Renal cortex interstitium (tissue), 15 donors: ENCODE data around the gene ODAPH. TPM values are rescaled to one million over a fixed set of nuclear protein-coding genes. Genes with fewer than 3 reads are reported as not detected.
A peak's percentile ranks its signal among the peaks of the same experiment; 100 is the strongest.
"Not testable (repeated sequence)": the region's sequence is repeated elsewhere in the genome, so short reads cannot be mapped to it uniquely, and the experiment has no call there.

Experiments
- DNase-seq, 11 donors: peaks; one replicate each; pipeline ENCODE4 v3.0.0-alpha.2; 2013; ENCODE audit warnings: low read depth in 9 of 11, low spot score in 4 of 11; ENCODE audit errors: extremely low read depth in 1 of 11
- long read RNA-seq, 16 experiments: transcript quantifications; one replicate each; lab custom pipeline, GENCODE V29; 2026
- polyA plus RNA-seq, 3 donors: library from polyadenylated mRNA; unstranded; fragments of 120-200 nt; gene quantifications; one replicate each; pipeline ENCODE4 v1.2.1, GENCODE V29; 2013; ENCODE audit not compliant: insufficient read length in 3 of 3

The ODAPH gene, protein sequence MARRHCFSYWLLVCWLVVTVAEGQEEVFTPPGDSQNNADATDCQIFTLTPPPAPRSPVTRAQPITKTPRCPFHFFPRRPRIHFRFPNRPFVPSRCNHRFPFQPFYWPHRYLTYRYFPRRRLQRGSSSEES
- polyA plus RNA-seq, result under 1 TPM in 2 of 3 donors, not detected in 1; 0.16 to 0.29 TPM
- long read RNA-seq, donor 1, partial matches to known transcripts, result 0 of 12 reads
- long read RNA-seq, donor 1, other reads (novel, unspliced or antisense), result 12 of 12 reads
- long read RNA-seq, donor 2, result 0 reads
- long read RNA-seq, donor 3, result 0 reads
- long read RNA-seq, donor 4, result 0 reads
- long read RNA-seq, donor 5, result 0 reads
- long read RNA-seq, donor 6, result 0 reads
- long read RNA-seq, donor 7, result 0 reads
- long read RNA-seq, donor 8, result 0 reads
- long read RNA-seq, donor 9, result 0 reads
- long read RNA-seq, donor 10, result 0 reads
- long read RNA-seq, donor 11, result 0 reads
- long read RNA-seq, donor 12, result 0 reads
- long read RNA-seq, donor 13, result 0 reads
- long read RNA-seq, donor 14, result 0 reads
- long read RNA-seq, donor 15, result 0 reads
- long read RNA-seq, donor 16, result 0 reads

DNA sequence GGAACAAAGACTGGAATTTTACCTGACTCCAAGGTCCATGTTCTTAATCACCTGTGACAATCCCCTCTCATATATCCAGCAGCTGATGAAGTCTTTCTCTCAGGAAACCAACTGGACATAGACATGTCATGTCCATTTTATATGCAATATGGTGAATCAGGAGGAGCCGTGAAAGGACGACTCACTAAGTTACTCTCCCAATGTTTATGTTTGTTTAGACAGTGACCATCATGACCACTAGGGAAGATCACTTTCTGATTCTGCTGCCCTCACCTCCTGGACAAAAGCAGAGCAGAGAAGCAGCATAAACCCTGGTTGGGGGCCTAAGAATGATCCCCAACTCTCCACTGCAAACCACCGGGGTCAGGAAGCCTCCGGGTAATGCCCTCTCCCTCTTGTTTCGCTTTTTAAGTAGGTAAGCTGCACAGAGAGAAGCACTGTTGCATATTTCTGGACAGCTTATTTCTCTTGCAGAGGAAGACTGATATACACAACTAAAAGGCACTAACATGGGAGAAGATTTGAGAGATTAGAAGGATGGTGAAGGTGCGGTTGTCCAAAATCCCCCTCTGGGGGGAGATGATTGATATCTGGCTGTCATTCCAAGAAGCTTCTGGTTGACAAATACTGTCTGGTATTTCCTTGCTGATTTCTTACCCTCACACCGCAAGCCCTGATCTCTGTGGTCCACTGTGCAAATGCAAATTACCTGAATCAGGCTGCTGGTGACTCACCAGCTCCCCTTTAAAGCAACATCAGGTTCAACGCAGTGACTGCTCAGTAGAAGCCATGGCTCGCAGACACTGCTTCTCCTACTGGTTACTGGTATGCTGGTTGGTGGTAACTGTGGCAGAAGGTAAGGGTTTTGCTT, at the start of gene ODAPH:
Gene ODAPH, plus strand, starts transcription at position 773 of the 871 bp plus-strand sequence. Its CDS starts 17 bp downstream, at position 790.
- DNase-seq, result no peak

DNA sequence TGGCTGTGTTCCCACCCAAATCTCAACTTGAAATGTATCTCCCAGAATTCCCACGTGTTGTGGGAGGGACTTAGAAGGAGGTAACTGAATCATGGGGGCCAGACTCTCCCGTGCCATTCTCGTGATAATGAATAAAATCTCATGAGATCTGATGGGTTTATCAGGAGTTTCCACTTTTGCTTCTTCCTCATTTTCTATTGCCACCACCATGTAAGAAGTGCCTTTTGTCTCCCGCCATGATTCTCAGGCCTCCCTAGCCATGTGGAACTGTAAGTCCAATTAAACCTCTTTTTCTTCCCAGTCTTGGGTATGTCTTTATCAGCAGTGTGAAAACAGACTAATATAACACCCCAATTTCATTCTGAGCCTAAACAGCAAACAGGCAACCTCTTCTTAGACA, 46.3 kb upstream of the ODAPH start:
- DNase-seq, result not testable (repeated sequence)

DNA sequence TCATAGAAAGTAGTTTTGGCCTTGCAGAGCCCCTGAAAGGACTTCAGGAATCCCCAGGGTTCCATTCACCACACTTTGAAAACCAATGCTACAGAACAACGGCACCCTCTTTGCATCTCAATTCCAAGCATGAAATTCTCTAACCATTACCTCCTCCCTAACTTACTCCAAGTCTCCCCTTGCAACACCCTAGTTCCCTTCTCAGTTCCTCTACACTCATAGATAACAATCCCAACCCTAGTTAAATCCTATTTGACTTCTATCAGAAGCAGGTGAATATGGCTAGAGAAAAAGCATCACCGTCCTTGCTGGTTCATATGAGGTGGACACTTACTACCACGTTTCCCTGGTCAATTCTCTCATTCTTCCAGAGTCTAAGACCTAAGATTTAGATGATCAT, 44.0 kb upstream of the ODAPH start:
- DNase-seq, result no peak

DNA sequence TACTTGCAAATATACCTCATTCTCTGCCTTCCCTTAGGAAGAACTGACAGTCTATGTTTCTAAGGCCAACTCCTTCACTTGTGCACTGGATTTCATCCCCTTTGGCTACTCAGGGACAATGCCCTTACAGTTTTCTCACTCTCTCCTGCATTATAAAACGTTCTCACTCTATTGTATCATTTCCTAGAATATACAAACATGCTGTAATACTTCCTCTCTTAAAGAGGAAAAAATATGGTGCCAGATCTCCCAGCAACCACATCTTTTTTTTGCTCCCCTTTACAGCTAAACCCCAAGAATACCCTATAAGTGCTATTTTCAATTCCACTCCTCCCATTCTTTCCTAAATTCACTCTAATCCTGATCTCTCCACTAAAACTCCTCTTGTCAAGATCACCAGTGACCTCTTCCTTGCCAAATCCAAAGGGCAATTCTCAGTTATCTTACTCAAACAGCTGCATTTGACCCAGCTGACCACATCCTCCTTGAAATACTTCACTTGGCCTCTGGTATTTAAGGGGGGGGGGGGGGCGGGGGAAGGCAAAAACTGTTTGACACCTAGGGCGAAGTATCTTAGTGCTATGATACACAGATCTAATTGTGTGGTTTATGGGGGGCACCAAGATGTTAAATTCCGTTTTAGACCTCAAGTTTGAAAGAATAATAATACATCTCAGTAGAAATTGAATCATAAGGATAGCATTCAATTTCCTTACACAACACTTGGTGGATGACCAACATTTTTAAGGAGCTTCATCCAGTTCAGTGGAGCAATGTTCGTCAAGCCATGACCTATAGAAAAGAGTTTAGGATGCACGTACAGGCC, 43.3 kb upstream of the ODAPH start:
- peak in 1 of 11 donors; percentile 7 for DNase-seq

DNA sequence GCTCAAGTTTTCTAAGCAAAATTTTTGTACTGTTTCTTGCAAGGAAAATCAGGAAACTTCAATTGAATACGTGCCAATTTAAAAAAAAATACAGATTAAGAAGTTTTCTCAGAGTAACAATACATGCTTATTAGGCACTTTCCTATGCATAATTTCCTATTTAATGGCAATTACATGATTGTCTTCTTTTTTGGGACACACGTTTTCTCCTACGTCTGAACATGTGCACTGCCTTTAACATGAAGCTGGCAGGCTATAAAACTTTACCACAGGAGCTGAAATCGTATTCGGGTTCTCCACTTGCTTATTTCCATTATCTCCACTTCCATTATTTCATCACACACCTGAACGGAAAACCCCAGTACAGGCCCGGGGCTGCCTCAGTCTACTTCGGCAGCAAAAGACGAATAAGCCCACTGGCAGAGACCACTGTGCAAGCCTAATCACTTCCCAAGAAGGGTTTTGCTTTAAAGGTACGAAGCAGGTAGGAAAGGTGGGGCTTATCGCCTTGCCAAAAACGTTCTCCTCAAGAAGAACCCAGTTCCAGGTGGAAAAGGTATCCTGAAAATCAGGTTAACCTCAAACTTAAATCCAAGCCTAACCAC, 42.2 kb upstream of the ODAPH start:
- DNase-seq, result no peak

DNA sequence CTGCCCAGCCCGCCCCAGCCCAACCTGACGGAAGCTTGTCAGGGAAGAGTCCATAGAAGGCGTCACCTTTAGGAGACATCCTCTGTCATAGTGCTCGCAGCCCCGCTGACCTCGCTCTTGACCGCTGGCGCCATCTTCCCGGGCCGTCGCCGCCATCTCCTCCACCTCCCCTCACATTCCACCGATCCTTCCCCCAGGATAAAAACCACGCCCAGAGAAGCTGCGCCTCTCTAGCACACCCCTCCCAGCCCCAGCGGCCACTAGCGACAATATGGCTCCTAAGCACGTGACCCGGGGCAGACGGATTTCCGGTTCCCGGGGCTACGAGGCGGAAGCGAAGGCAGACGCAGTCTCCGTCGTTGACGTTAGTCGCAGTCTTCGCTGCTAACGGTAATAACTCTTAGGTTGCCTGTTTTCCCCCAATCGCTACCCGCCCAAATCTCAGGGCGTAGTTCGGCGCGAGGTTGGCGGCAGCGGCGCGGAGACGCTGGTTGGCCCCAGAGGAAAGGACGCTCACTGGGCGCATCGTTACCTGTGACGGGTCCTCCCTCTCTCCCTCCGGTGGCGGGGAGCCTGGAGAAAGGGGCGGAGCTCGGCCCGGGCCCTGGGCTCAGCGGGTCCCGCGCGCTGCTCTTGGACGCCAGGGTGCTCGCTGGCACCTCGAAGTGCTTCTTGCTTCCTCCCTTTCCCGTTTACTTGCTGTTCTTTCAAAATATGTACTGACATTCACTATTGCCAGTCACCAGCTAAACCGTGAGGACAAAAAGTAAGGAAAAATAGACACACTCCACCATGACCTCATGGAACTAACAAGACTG, 41.5 kb upstream of the ODAPH start, which contains the start of the genes RCHY1 and THAP6:
Gene RCHY1, minus strand, starts transcription at position 273 of the 818 bp plus-strand sequence. Its CDS starts 117 bp downstream, at position 156.
Gene THAP6, plus strand, starts transcription at position 343 of the 818 bp plus-strand sequence. CDS start 980 bp downstream, outside the sequence.
- DNase-seq, result peak; percentile 89 to 97 (median 94)

DNA sequence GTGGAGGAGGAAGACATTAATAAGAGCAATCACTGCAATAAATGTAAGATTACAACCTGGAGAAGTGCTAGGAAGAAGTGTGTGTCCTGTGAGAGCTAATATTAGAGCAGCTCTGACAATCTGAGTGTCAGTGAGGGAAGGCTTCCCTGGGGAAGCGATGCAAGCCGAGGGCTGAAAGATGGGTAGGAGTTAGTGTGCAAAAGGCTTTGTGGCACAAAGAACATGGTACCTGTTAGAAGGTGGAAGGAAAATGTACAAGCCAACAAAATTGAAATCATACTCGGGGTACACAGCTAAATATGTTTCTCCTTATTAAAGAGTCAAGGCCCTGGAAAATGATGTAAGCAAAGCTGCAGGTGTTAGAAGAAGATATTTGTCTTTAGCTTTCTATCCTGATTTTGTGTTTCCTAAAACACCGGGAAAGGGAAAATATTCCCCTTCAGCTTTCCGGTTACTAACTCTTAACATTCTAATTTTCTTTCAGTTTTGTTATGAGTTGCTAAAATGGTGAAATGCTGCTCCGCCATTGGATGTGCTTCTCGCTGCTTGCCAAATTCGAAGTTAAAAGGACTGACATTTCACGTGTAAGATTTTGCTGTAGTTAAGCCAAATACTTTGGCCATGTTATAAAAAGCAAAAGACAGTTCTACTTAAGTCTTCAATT, 40.8 kb upstream of the ODAPH start:
- no peak for DNase-seq

DNA sequence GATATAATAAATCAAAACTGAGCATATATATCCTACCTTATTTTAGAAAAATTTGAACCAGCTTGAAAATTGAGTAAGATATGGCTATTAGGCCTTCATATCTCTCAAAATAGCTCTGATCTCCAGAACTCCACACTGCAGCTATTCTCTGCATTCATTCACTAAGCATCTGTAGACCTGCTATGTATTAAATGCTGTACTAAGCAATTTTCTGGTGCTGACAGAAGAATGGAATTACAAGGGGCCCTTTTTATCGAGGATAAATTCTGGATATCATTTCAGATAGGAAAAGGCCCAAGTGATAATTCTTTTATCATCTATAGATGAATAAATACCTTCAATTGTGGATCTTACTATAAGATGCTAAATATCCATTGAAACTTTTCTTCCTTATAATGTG, 39.7 kb upstream of the ODAPH start:
- no peak for DNase-seq

DNA sequence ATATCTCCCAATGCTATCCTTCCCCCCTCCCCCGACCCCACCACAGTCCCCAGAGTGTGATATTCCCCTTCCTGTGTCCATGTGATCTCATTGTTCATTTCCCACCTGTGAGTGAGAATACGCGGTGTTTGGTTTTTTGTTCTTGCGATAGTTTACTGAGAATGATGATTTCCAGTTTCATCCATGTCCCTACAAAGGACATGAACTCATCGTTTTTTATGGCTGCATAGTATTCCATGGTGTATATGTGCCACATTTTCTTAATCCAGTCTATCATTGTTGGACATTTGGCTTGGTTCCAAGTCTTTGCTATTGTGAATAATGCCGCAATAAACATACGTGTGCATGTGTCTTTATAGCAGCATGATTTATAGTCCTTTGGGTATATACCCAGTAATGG, 36.4 kb upstream of the ODAPH start:
- DNase-seq, result not testable (repeated sequence)

DNA sequence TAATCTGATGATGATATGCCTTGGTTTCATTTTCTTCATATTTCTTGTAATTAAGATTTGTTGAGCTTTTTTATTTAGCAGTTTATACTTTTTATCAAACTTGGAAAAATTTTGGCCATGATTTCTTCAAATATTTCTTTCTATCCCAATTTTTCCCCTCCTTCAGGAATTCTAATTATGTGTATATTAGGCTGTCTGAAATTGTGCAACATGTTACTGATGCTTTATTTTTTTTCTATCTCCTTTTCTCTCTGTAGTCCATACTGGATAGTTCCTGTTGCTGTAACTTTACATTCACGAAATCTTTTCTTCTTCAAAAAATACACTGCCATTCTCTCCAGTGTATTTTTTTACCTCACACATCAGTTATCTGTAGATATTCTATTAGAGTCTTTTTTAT, 30.8 kb upstream of the ODAPH start:
- DNase-seq, result no peak

DNA sequence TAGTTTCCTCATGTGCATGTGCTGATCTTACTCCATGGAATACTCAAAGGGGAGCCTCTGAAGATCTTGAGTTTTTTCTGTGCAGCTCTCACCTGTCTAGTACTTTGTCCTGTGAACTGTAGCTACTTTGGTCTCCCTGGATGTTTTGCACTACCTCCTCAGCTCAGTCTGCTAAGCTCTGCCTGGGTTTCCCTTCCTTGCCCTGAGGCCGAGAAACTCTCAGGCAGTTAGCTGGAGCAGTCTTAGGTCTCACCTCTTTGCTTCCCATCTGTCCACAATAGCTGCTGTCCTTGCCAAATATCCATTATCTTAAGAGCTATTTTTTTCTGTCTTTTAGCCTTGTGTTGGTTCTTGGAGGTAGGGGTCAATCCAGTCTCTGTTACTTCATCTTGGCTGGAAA, 30.0 kb upstream of the ODAPH start:
- no peak for DNase-seq

DNA sequence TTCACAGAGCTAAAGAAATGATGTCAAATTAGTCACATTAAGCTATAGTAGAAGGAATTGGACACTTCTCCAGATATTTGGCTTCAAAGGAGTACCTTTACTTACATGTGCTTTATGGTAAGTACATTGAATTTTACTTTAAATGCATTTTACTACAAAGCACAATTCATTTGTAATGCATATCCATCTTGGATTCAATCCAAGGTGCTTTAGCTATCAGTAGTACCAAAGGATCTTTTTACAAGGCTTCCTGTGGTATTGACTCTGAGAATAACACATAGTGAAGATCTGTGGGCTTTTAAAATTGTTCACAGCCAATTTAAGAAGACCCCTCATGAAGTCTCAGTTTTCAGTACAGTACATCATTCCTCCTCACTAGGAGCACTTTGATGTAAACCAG, 28.4 kb upstream of the ODAPH start:
- no peak for DNase-seq

DNA sequence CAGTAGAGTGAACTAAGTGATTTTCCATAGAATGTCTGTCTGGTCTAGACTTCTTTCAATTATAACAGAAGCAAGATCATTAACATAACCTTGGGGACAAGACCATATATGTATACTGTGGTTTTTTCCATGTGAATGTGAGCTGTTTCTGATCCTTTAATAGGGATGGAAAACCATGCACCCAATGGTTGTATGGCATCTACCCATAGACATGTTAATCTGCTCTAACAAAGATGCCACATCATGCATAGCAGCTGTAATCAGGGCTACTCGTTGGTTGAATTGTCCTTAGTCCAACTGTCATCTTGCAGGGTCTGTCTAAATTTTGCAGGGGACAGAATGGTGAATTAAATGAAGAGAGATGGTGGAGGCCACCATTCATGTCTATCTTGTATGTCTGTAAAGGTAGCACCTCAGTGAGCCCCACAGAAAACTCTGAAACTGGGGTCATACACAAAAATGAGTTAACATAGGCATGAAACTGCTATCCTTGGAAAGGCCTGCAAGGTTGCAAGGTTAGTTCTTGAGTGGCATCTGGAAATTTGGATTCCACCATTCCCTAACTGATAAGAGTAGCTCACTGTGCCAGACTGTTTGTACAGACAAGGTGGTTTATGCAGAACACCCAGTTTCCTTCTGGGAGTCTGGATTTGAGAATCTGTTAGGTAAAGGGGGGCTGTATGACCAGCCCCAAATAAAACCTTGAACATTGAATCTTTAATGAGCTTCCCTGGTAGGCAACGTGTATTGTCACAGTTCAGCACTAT, 25.1 kb upstream of the ODAPH start:
- no peak for DNase-seq

DNA sequence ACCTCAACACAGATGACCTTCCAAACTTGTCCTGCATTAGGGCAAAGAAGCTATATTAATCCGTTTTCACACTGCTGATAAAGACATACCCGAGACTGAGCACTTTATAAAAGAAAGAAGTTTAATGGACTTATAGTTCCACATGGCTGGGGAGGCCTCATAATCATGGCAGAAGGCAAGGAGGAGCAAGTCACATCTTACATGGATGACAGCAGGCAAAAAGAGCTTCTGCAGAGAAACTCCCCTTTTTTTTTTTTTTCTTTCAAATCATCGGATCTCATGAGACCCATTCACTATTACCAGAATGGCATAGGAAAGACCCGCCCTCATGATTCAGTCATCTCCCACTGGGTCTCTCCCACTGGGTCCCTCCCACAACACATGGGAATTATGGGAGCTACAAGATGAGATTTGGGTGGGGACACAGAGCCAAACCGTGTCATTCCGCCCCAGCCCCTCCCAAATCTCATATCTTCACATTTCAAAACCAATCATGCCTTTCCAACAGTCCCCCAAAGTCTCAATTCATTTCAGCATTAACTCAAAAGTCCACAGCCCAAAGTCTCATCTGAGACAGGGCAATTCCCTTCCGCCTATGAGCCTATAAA, 24.2 kb upstream of the ODAPH start:
- DNase-seq, result not testable (repeated sequence)

DNA sequence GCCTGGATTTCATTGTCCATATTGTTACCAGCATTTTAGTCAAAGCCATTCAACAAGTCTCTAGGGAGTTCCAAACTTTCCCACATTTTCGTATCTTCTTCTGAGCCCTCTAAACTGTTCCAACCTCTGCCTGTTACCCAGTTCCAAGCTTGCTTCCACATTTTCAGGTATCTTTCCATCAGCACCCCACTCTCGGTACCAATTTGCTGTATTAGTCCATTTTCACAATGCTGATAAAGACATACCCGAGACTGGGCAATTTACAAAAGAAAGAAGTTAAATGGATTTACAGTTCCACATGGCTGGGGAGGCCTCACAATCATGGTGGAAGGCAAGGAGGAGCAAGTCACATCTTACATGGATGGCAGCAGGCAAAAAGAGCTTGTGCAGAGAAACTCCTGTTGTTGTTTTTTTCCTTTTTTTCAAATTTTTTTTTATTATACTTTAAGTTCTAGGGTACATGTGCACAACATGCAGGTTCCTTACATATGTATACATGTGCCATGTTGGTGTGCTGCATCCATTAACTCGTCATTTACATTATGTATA, 22.5 kb upstream of the ODAPH start:
- not testable (repeated sequence) for DNase-seq

DNA sequence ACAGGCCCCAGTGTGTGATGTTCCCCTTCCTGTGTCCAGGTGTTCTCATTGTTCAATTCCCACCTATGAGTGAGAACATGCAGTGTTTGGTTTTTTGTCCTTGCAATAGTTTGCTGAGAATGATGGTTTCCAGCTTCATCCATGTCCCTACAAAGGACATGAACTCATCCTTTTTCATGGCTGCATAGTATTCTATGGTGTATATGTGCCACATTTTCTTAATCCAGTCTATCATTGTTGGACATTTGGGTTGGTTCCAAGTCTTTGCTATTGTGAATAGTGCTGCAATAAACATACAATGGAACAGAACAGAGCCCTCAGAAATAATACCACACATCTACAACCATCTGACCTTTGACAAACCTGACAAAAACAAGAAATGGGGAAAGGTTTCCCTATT, 21.9 kb upstream of the ODAPH start:
- not testable (repeated sequence) for DNase-seq
